ENCODE measurements around the gene THOC3.
"Not testable (repeated sequence)": the region's sequence is repeated elsewhere in the genome, so short reads cannot be mapped to it uniquely, and the experiment has no call there.

DNA sequence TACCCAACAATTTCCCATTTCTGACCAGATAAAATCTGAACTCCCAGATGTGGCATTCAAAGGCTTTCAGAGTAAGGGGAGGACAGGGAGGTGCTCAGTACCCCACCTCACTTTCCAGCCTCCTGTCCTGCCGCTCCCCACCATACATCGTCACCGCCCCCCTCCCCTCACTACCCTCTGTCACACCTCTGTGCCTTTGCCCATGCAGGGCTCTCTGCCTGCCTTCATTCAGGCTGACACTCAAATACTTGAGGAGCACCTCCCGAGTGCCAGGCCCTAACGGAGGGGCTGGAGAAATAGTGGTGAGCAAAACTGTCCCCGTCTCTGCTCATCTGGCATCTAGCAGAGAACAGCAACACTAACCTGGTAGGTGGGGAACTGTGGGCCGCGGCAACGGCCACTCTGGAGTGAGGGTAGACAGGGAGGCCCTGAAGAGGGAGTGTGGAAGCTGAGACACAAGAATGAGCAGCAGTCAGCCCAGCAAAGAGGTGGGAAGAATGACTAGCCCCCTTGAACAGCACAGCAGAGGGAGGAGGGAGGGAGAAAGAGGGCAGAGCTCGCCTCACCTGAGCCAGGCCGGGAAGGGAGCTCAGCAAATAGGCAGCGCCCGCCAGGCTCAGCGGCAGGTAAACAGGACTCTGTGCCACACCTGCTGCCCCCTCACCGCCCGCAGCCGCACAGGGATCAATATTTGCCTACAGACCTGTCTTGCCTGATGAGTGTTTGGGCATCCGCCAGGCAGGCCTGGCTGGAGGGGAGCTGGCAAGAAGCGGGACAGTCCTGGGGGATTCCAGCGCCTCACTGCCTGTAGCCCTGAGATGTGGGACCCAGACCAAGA, 54.1 kb downstream of the THOC3 start:
- TF ChIP-seq, protein P1, sequence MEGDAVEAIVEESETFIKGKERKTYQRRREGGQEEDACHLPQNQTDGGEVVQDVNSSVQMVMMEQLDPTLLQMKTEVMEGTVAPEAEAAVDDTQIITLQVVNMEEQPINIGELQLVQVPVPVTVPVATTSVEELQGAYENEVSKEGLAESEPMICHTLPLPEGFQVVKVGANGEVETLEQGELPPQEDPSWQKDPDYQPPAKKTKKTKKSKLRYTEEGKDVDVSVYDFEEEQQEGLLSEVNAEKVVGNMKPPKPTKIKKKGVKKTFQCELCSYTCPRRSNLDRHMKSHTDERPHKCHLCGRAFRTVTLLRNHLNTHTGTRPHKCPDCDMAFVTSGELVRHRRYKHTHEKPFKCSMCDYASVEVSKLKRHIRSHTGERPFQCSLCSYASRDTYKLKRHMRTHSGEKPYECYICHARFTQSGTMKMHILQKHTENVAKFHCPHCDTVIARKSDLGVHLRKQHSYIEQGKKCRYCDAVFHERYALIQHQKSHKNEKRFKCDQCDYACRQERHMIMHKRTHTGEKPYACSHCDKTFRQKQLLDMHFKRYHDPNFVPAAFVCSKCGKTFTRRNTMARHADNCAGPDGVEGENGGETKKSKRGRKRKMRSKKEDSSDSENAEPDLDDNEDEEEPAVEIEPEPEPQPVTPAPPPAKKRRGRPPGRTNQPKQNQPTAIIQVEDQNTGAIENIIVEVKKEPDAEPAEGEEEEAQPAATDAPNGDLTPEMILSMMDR (IDR thresholded peaks at IDR 0.05; ENCODE audit: low read depth, low read length, poor library complexity, severe bottlenecking) = not testable (repeated sequence)
- TF ChIP-seq EZH2phosphoT487 (IDR thresholded peaks at IDR 0.05; ENCODE audit: borderline replicate concordance, low read length) = not testable (repeated sequence)

Data from DOHH2 (cell line).